ENCODE results near the gene TRPT1. TPM values are rescaled to one million over a fixed set of nuclear protein-coding genes. Genes with fewer than 3 reads are reported as not detected.

The TRPT1 gene
- total RNA-seq, 1 experiment from 2014 or later, result 37.4 TPM

DNA sequence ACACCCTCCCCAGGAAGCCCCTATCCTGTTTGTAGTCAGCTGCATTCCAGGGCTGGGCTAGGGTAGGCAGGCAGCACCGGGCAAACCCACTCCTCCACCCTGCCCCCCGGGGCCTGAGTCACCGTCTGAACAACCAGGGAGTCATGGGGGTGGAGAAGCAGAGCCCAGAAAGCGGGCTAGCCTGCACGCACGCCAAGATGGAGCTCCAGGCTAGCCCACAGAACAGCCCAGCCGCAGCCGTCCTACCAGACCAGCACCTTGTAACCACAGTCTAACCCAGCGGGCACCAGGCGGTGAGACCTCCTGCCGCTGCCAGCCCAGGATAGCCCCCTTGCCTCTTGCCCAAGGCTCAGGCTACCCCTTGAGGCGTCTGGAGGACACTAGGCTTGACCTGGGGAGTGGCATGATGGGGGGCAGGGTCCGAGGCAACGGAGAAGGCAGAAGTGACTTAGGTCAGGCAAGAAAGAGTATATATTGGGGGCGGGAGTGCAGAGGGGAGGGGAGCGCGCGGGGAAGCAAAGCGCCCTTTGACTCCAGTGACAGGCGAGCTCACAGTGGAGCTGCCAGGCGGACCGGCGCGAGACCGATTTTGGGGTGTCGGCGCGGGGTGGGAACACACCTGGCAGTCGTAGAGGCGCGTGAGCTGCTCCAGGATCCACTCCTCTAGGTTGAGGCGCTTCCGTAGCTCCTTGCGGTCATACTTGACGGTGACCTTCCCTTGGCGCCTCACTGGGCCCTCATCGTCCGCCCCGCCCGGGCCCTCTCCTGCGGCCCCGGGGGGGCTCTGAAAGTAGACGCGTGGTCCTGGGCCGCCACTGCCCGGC, 20.0 kb upstream of the TRPT1 start:
- peak; percentile 98 for DNase-seq (ENCODE audit: low read depth)

DNA sequence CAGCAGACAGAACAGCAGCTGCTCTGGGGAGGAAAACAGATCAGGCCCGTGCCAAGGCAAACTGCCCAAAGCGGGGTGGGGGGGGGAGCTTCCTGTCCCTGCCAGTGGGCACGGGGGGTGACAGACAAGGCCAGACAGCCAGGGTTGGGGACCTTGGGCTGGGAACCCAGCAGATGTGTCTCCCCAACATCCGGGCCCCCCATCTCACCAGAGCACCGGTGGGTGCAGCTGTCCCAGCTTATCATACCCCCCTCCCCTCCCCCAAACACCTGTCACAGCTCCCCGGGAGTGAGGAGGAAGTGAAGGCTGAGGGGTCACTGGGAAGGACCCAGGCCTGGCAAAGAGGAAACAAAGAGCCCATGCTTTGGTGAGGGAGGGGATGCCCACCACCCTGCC, 19.4 kb upstream of the TRPT1 start:
- DNase-seq (ENCODE audit: low read depth), result no peak

DNA sequence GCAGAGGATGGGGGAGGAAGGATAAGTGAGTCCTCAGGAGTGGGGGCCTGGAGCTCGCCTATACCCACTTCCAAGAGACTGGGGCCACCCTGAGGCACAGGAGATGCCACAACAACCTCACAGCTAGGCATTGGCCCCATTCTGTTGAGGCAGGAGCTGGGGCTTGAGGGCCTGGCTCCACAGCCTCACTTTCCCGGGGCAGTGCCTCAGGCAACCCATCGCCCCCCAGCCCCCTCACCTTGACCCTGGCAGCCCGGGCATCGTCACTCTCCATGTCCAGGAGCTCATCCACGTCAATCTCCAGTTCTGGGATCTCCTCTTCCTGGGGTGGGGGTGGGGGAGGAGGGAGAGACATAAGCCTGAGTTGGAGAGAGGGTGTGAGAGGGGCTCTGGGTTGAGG, 19.0 kb upstream of the TRPT1 start:
- no peak for DNase-seq (ENCODE audit: low read depth)

DNA sequence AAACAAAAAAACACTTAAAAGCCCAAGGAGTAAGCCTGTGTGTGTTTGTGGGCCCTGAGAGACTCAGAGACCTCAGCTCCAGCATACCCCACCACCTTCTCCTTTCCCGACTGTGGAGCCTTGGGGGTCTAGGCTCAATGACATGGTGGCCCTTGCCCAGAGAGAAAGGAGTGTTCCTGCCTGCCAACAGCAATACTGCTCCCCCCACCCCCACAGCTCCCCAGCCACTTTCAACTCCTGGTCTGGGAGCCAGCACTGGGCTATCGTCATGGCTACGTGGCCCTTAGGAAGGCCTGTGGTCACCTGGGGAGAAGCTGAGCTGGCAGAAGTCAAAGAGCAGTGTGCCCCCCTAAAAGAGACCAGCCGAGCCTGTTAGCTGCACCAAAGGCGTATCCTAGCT, 18.1 kb upstream of the TRPT1 start:
- no peak for DNase-seq (ENCODE audit: low read depth)

DNA sequence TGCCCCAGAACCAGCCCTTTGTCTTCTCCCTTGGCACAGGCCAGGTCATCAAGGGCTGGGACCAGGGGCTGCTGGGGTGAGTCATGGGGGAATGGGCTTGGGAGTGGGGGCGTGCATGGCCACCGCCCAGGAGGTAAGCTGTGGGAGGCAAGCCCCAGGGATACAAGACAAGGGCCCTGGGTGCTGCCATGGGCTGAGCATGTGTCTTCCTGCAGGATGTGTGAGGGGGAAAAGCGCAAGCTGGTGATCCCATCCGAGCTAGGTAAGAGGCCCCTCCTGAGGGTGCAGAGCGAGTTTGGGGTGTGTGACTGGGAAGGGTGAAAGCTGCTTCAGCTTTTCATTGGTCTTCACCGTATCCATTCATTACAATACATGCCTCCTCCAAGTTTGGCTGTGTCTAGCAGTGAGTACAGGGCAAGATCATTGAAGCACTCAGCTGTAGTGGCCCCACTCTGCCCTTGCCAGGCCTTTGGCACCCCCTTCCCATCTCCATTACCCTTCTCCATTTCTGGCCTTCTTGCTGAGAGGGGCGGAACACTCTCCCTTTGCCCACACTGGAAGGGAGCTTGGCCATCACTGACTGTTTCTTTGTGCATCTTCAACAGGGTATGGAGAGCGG, 17.4 kb upstream of the TRPT1 start:
- no peak for DNase-seq (ENCODE audit: low read depth)

DNA sequence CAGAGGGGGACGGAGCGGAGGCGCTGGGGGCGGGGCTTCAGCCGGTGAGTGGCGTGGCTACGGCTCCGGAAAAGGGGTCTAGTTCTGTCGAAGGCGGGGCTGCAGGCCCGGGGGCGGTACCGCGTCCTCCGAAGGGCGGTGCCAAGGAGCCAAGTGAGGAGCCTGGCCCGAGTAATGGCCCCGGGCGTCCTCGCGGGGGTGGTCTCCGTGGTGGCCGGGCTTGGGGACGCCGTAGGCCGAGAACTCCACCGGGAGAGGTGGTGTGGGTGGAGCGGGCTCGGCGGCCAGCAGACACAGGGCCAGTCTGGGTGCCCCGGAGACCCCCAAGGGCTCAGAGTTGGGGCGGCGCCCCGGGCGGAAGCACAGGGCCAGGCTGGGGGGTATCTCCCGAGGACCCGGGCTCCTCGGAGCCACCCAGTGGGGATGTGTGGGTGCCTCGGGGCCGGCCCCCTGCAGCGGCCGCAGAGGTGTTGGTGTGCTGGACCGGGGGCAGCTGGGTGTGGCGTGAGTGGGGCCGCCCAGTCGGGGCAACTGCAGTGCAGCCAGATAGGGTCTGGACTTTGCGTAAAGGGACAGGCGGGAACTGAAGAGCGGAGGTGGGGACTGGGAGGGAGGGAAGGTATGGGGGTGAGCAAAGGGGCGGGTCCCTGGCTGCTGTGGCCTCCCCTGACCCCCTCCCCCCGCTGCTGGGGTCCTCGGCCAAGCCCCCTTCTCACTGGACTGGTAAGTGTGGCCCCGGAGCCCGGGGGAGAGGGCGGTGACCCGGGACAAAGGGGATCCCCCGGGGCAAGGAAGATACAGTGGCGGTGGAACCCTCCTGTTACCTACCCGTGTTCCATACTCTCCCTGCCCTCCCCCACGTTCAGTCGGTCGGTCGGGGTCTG, 15.7 kb upstream of the TRPT1 start:
- DNase-seq (ENCODE audit: low read depth), result peak; percentile 98

DNA sequence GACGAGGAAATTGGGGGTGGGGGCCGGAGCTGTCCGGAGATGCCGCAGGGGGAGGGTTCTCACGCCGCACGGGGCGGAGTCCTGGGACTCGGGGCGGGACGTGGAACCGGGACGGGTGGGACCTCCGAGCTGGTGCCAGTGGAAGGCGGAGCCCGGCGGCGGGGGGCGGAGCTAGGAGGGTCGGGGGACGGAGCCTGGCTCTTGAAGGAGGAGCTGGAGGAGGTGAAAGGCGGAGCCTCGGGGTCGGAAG, 15.2 kb upstream of the TRPT1 start:
- DNase-seq (ENCODE audit: low read depth), result no peak

DNA sequence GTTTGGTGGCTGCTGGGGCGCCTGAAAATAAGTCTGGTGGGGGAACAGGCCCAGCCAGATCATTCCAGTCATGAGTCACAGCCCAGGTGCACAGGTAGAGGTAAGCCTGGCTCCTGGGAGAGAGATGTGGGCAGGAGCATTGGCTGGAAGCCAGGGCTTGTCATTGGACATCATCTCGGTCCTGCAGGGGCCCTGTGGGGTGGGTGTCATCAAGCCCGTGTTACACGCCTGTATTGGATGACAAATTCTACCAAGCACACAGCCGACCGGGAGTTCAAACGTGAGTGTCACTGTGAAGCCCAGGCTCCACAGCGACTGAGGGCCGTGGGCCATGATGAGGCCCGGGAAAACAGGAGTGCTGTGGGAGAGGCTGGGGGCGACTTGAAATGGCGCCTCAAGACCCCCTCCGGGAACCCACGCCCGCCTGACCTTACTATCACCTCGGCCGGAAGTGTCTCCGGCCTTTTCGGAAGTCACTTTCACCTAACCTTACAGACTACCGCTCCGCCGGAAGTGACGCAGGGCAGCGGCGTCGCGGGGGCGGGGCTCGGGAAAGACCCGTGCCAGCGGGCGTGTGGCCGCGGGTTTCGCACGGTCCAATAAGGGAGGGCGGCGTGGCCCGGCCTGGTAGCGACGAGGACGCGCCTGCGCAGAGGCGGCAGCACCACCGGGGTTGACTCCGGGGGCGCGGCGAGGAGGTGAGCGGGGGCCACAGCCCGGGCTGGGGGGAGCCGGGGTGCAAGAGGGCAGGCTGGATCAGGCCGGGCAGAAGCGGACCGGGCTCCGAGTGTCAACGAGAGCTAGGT, 14.7 kb upstream of the TRPT1 start, which contains the start of gene FKBP2:
TSS of gene FKBP2 (plus strand) at position 661 of the 806 bp plus-strand sequence. CDS start 1,293 bp downstream, outside the sequence.
- peak; percentile 95 for DNase-seq (ENCODE audit: low read depth)

DNA sequence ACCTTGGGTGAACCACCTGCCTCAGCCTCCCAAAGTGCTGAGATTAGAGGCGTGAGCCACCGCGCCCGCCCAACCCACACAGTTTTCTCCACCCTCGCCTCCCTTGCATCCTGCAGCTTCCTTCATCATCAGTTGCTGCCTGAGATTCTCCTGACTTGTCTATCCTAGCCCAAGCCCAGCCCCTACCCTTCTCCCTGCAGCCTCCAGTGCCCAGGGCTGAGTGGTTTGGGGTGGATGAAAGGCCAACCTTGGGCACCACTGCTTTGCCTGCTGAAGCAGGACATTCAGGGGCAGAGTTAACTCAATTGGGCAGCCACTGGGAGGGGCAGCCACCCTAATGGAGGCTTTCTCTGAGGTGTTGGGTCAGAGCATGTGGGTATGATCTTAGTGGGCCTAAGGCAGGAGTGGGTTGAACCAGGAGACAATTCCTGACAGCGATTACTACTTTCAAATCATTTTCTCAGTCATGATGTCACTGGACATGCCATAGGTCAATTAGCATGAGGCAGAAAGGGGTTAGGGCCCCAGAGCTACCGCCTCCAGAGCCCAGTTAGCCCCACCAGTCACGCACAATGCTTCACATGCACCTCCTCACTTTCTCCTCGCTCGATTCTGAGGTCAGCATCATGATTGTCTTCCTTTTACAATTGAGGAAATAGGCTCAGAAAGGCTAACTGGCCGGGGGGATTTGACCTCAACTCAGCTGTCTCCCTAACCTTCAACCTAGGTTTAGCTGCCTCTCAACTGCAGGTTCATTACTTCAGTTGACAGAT, 13.9 kb upstream of the TRPT1 start:
- no peak for DNase-seq (ENCODE audit: low read depth)

DNA sequence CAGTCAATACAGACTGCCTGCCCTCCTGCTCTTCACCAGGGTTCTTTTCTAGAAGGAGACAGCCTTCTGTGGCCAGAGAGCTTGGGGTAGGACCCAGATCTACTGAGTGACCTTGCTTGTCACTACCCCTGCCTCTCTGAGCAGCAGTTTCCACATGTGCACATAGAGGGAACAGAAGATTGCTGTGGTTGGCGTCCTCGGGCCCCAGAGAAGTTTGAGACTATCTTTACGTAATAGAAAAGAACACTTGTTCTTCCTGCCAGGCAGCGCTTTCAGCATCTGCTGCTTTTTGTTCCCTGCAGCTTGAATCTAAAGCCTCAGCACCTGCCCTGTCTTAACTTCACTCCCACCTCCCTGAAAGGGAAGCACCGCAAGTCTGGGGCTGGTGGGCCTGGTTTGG, 13.0 kb upstream of the TRPT1 start:
- DNase-seq (ENCODE audit: low read depth), result no peak

DNA sequence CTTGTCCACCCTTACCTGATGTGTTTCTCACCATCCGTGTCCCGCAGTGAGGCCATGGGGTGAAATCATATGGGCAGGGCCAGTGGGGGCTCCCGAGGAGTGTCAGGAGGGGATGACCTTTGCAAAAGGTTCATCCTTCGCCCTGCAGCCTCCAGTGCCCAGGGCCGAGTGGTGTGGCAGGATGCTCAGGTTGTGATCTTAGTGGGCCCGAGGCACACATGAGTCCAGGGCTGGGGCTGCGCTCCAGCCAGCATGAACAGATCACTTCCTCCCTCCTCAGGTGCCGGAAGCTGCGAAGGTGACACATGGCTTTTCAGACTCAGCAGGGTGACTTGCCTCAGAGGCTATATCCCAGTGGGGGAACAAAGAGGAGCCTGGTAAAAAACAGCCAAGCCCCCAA, 12.1 kb upstream of the TRPT1 start:
- no peak for DNase-seq (ENCODE audit: low read depth)

DNA sequence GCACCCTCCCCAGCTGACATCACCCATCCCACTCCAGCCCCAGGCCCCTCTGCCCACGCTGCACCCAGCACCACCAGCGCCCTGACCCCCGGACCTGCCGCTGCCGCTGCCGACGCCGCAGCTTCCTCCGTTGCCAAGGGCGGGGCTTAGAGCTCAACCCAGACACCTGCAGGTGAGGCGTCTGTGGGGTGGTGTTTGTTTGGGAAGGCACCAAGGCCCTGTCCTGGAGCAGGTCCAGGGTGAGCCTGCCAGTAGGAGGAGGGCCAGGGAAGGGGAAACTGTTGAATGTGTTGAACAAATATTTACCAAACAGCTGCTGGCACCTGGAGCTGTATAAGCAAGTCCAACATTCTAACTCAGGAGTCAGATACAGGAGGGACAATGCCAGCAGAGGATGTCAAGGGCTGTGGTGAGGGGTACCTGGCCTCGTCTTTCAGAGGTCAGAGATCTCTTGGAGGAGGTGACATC, 11.5 kb upstream of the TRPT1 start:
- DNase-seq (ENCODE audit: low read depth), result no peak

DNA sequence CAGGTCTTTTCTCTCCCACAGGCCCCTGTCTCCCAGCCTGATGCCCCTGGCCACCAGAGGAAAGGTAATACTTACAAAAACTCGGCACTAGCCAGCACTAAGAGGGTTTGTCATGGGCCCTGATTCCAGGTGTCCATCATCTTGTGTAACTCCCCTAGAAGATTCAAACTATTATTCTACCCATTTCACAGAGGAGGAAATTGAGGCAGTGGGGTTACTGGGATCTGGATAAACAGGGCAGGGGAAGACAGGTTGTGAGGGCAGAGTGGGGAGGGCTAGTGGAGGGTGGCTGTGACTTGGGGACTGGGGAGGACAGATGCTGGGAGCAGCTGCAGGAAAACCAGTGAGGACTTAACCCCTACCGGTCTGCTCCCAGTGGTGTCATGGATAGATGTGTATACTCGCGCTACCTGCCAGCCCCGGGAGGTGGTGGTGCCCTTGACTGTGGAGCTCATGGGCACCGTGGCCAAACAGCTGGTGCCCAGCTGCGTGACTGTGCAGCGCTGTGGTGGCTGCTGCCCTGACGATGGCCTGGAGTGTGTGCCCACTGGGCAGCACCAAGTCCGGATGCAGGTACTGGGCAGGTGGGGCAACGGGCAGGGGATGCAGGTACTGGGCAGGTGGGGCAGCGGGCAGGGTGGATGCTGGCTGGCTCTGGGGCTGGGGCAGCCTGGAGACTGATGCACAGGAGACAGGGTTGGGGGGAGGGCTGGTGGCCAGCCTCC, 9.6 kb upstream of the TRPT1 start:
- DNase-seq (ENCODE audit: low read depth), result no peak

DNA sequence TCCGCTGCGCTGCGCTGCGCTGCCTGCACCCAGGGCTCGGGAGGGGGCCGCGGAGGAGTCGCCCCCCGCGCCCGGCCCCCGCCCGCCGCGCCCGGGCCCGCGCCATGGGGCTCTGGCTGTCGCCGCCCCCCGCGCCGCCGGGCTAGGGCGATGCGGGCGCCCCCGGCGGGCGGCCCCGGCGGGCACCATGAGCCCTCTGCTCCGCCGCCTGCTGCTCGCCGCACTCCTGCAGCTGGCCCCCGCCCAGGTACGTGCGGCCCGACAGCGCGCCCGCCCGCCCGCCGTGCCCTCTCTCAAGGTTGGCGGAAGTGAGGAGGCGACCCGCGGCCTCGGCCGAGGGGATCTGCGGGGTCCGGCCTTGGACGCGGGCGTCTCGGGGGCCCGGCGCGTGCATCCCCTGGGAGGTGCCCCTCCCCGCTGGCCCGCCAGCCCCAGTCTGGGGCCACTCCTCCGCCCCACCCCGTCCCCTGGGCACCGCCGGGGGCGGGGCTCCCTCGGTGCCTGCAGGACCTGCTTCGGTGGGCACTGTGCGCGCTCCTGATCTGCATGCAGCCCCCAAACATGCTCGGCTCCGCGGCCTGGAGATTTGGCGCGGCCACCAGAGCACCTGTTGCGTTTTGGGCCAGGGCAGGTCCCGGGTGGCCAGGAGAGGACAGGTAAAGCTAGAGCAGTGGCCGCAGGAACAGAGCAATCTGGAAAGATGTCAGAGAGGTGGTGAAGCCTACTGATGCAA, 8.8 kb upstream of the TRPT1 start:
- no peak for DNase-seq (ENCODE audit: low read depth)

DNA sequence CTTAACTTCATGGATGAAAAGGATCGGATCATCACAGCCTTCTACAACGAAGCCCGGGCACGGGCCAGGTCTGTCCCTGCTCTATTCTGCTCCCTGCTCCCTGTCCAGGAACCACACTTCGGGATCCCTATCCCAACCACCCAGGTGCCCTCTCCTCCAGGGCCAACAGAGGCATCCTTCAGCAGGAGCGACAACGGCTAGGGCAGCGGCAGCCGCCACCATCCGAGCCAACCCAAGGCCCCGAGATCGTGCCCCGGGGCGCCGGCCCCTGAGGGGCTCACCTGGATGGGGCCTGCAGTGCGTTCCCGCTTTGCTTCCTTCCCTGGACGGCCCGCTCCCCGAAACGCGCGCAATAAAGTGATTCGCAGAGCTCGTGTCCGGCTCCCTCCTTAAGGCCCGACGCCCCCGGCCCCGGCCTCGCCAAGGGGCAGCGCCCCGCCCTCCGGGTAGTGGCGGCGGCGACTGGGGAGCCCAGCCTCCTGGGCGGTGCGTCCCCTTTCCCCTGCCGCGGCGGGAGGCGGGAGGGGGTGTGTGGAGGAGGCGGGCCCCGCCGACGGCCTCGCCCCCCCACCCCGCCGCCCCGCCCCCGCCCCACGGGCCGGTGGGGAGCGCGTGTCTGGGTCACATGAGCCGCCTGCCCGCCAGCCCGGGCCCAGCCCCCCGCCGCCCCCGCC, 8.1 kb upstream of the TRPT1 start, which contains the start of gene VEGFB:
TSS of gene VEGFB (plus strand) at position 672 of the 674 bp plus-strand sequence. CDS start 250 bp downstream, outside the sequence.
- DNase-seq (ENCODE audit: low read depth), result no peak

DNA sequence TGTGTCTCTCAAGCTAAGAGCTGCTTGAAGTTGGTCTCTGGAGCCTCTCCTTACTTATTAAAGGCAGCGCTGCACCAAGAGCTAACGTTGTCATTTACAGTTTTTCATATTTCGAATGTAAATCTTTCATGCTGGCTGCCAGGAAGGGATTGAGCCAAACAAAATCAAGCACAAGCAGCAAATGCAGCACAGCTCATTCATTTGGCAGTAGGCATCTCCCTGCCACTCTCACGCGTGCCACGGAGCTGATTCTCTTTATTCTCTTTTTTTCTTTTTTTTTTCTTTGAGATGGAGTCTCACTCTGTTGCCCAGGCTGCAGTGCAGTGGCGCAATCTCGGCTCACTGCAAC, 7.0 kb upstream of the TRPT1 start:
- no peak for DNase-seq (ENCODE audit: low read depth)

DNA sequence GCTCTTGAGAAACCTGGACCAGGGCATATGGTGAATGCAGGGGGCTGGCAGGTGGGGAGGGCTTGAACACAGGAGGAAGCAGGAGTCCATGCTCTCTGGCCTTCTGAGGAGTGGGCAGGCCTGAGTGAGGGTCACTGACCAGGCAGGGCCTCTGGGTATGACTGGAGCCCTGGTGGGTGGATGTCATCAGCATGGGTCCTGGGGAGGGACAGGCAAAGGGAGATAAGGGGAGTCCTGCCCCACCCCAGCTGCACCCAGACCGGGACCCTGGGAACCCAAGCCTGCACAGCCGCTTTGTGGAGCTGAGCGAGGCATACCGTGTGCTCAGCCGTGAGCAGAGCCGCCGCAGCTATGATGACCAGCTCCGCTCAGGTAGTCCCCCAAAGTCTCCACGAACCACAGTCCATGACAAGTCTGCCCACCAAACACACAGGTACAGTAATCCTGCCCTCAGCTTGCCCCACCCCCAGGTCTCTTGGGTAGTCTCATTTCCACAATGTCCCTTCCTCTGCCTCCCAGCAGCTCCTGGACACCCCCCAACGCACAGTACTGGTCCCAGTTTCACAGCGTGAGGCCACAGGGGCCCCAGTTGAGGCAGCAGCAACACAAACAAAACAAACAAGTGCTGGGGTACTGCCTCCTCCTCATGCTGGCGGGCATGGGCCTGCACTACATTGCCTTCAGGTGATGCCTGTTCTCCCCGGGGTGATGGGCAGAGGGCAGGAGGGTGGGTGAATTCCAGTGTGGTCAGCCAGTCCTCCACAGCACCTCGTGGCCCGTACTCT, 6.4 kb upstream of the TRPT1 start:
- DNase-seq (ENCODE audit: low read depth), result no peak

DNA sequence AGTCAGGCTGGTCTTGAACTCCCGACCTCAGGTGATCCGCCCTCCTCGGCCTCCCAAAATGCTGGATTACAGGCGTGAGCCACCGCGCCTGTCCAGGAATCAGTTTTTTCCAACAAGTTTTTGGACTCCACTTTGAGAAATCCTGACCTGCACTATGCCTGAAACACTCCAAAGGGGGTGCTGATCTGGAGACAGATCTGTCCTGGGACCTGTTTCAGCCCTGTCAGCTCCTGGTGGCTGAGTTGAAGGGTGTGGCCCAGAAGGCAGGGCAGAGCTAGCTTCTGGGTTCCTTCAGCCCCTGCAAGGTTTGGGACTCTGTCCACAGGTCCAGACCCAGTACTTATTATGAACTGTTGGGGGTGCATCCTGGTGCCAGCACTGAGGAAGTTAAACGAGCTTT, 5.6 kb upstream of the TRPT1 start:
- no peak for DNase-seq (ENCODE audit: low read depth)

Measured in HT1080 (cell line).